Measurements from ENCODE around the gene HACD3. TPM values are rescaled to one million over a fixed set of nuclear protein-coding genes. Genes with fewer than 3 reads are reported as not detected.
A peak's percentile ranks its signal among the peaks of the same experiment; 100 is the strongest.

Gene HACD3
- polyA plus RNA-seq, 1 donor, result 91.3 TPM

- H3K4me3 ChIP-seq (ENCODE audit: low read length), result no peak overlapping the region
- DNase-seq, result no peak
- H3K9me3 ChIP-seq (ENCODE audit: control insufficient read depth, low read depth, low read length), result peaks cover 4% of the 10 kb centered on the region
- no peaks in the 10 kb centered on the region for H3K27me3 ChIP-seq (ENCODE audit: control insufficient read depth, insufficient read depth, low read length)
- H3K27ac ChIP-seq (ENCODE audit: low read length), result no peak overlapping the region
- peaks cover 2% of the 10 kb centered on the region for H3K36me3 ChIP-seq (ENCODE audit: control insufficient read depth, insufficient read depth, low read length)
- 100% methylated on average over 3 of the region's 4 CpGs for WGBS (ENCODE audit: insufficient coverage, low lambda C conversion rate)
- peaks cover 7% of the 10 kb centered on the region for H3K4me1 ChIP-seq (ENCODE audit: control insufficient read depth, insufficient read depth, low read length)
These were observed 11.5 kb upstream of the HACD3 start for GRCh38 chr15:65518633-65519285.

GRCh38 chr15:65521350-65521749, 8.9 kb upstream of the HACD3 start:
- WGBS (ENCODE audit: insufficient coverage, low lambda C conversion rate), result 67% methylated on average over 2 of the region's 7 CpGs
- Histone ChIP-seq H3K9me3 (ENCODE audit: control insufficient read depth, low read depth, low read length) (peaks cover 4% of the 10 kb centered on the region), H3K36me3 (ENCODE audit: control insufficient read depth, insufficient read depth, low read length) (no peaks in the 10 kb centered on the region), H3K27ac (ENCODE audit: low read length) (no peak overlapping the region), H3K4me1 (ENCODE audit: control insufficient read depth, insufficient read depth, low read length) (peaks cover 1% of the 10 kb centered on the region), H3K27me3 (ENCODE audit: control insufficient read depth, insufficient read depth, low read length) (no peaks in the 10 kb centered on the region), H3K4me3 (ENCODE audit: low read length) (no peak overlapping the region)
- no peak for DNase-seq

DNA sequence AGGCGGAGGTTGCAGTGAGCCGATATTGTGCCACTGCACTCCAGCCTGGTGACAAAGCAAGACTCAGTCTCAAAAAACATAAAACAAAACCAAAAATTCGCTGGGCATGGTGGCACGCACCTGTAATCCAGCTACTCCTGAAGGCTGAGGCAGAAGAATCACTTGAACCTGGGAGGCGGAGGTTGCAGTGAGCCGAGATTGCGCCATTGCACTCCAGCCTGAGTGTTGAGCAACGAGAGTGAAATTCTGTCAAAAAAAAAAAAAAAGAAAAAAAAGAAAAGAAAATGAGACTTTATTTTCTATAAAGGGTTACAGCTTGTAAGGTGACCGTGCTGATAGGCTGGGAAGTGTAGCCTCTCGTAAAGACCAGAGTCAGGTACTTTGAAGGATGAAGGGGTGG, 6.0 kb upstream of the HACD3 start:
- no peaks in the 10 kb centered on the region for H3K27me3 ChIP-seq (ENCODE audit: control insufficient read depth, insufficient read depth, low read length)
- no peak for DNase-seq
- H3K4me1 ChIP-seq (ENCODE audit: control insufficient read depth, insufficient read depth, low read length), result no peaks in the 10 kb centered on the region
- no peak overlapping the region for H3K4me3 ChIP-seq (ENCODE audit: low read length)
- no peaks in the 10 kb centered on the region for H3K9me3 ChIP-seq (ENCODE audit: control insufficient read depth, low read depth, low read length)
- no peak overlapping the region for H3K27ac ChIP-seq (ENCODE audit: low read length)
- 55% methylated on average over 4 of the region's 10 CpGs for WGBS (ENCODE audit: insufficient coverage, low lambda C conversion rate)
- H3K36me3 ChIP-seq (ENCODE audit: control insufficient read depth, insufficient read depth, low read length), result no peaks in the 10 kb centered on the region

DNA sequence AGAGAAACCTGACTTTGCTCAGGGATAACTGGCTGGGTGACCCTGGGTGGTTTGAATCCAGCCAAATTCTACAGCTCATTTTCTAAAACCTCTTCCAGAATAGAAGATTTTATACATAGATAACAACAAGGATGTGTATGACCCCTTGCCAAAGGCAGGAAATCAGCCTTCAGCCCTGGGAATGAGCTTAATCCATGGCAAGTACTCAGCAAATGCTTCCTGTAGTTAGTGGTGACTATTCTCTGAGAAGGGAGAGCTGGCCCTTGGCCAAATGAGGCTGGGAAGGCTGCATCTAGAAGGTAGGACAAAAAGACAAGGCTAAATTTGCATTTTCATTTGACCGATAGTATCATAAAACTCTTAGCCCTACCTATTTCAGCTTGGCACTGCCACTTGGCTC, 4.6 kb upstream of the HACD3 start:
- Histone ChIP-seq H3K9me3 (ENCODE audit: control insufficient read depth, low read depth, low read length) (no peaks in the 10 kb centered on the region), H3K4me1 (ENCODE audit: control insufficient read depth, insufficient read depth, low read length) (no peaks in the 10 kb centered on the region), H3K4me3 (ENCODE audit: low read length) (no peak overlapping the region), H3K27me3 (ENCODE audit: control insufficient read depth, insufficient read depth, low read length) (no peaks in the 10 kb centered on the region), H3K36me3 (ENCODE audit: control insufficient read depth, insufficient read depth, low read length) (no peaks in the 10 kb centered on the region), H3K27ac (ENCODE audit: low read length) (no peak overlapping the region)
- WGBS (ENCODE audit: insufficient coverage, low lambda C conversion rate), result no CpG with 5 or more reads among the region's 1 CpG
- no peak for DNase-seq

GRCh38 chr15:65528461-65529060, 1.7 kb upstream of the HACD3 start:
- Histone ChIP-seq H3K27me3 (ENCODE audit: control insufficient read depth, insufficient read depth, low read length) (no peaks in the 10 kb centered on the region), H3K4me3 (ENCODE audit: low read length) (no peak overlapping the region), H3K27ac (ENCODE audit: low read length) (no peak overlapping the region), H3K4me1 (ENCODE audit: control insufficient read depth, insufficient read depth, low read length) (peaks cover 9% of the 10 kb centered on the region), H3K36me3 (ENCODE audit: control insufficient read depth, insufficient read depth, low read length) (no peaks in the 10 kb centered on the region), H3K9me3 (ENCODE audit: control insufficient read depth, low read depth, low read length) (no peaks in the 10 kb centered on the region)
- WGBS (ENCODE audit: insufficient coverage, low lambda C conversion rate), result no CpG with 5 or more reads among the region's 20 CpGs
- no peak for DNase-seq

DNA sequence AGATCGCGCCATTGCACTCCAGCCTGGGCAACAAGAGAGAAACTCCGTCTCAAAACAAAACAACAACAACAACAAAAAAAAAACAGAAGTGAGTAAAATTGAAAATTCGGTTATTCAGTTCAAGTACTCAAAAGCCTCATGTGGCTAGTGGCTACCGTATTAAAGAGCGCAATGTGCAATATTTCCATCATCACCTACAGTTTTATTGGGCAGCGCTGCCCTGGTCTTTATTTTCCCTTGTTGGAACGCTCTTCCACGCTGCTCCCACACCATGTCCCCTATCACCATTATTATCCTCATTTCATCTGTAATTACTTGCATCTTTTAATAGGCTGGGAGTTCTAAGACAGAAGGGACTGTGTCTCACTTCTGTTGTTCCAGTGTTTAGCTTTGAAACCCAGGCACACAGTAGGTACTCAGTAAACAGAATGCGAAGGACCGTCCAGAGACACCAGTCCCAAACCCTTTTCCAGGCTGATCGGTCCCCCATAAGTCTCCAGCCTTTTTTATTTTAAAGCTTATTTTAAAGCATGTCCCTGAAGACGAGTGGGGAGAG, 423 bp upstream of the HACD3 start:
- WGBS (ENCODE audit: insufficient coverage, low lambda C conversion rate), result 83% methylated on average over 1 of the region's 13 CpGs
- Histone ChIP-seq H3K9me3 (ENCODE audit: control insufficient read depth, low read depth, low read length) (no peaks in the 10 kb centered on the region), H3K27me3 (ENCODE audit: control insufficient read depth, insufficient read depth, low read length) (no peaks in the 10 kb centered on the region), H3K4me1 (ENCODE audit: control insufficient read depth, insufficient read depth, low read length) (peaks cover 19% of the 10 kb centered on the region), H3K4me3 (ENCODE audit: low read length) (peak overlapping the region; percentile 80), H3K27ac (ENCODE audit: low read length) (peak overlapping the region; percentile 27), H3K36me3 (ENCODE audit: control insufficient read depth, insufficient read depth, low read length) (no peaks in the 10 kb centered on the region)
- DNase-seq, result no peak

DNA sequence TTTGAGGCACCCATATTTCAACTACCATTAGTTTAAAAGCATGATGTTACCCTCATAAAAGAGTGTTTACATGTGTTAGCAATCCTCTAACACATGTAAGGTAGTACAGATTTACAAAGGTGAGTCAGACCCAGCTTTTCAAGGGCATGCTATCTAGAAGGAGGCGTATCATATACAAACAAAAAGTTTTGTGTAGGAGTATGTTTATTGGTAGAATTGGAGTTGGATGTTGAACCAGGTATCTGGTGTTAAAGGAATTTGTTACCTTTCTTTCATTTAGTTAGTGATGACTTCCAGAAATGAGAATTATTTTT, 2.4 kb downstream of the HACD3 start:
- no CpG with 5 or more reads among the region's 1 CpG for WGBS (ENCODE audit: insufficient coverage, low lambda C conversion rate)
- H3K36me3 ChIP-seq (ENCODE audit: control insufficient read depth, insufficient read depth, low read length), result peaks cover 2% of the 10 kb centered on the region
- H3K27me3 ChIP-seq (ENCODE audit: control insufficient read depth, insufficient read depth, low read length), result no peaks in the 10 kb centered on the region
- peak overlapping the region; percentile 73 for H3K27ac ChIP-seq (ENCODE audit: low read length)
- no peak for DNase-seq
- no peaks in the 10 kb centered on the region for H3K9me3 ChIP-seq (ENCODE audit: control insufficient read depth, low read depth, low read length)
- peaks cover 26% of the 10 kb centered on the region for H3K4me1 ChIP-seq (ENCODE audit: control insufficient read depth, insufficient read depth, low read length)
- H3K4me3 ChIP-seq (ENCODE audit: low read length), result no peak overlapping the region

DNA sequence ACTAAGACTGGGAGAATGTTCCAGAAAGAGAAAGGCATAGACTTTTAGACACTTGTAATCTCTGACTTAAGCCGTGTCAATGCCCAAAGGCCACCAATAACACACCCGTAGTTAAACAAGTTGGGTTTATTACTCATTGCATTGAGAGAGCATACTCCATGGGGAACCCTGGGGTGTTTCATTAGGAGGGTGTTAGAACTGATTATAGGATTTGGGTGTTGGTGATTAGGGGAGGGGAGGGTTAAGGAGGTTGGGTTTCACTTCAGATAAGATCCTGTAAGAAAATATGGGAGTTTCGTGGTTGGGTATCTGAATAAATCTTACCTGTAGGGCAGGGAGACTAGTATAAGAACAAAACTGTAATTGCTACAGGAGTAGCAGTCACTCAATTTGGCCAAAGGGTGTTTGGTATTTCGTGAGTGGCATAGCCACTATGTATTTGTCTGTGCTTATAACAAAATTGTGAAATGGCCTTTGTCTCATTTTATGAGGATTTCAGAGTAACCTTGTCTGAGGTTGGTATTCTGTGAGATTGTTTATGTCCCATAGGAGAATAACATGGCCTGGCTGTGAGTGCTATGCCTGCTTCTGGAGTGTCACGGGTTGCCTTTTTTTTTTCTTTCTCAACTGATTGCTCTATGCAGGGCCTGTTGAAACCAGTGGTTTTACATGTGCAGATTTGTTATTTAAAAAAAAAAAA, 2.9 kb downstream of the HACD3 start:
- no peaks in the 10 kb centered on the region for H3K27me3 ChIP-seq (ENCODE audit: control insufficient read depth, insufficient read depth, low read length)
- H3K9me3 ChIP-seq (ENCODE audit: control insufficient read depth, low read depth, low read length), result no peaks in the 10 kb centered on the region
- H3K4me3 ChIP-seq (ENCODE audit: low read length), result no peak overlapping the region
- WGBS (ENCODE audit: insufficient coverage, low lambda C conversion rate), result no CpG with 5 or more reads among the region's 5 CpGs
- H3K36me3 ChIP-seq (ENCODE audit: control insufficient read depth, insufficient read depth, low read length), result peaks cover 2% of the 10 kb centered on the region
- H3K27ac ChIP-seq (ENCODE audit: low read length), result peak overlapping the region; percentile 73
- H3K4me1 ChIP-seq (ENCODE audit: control insufficient read depth, insufficient read depth, low read length), result peaks cover 26% of the 10 kb centered on the region
- DNase-seq, result peak in 1 of 2 donors; percentile 75

- no peak for DNase-seq
- 87% methylated on average over 4 of the region's 4 CpGs for WGBS (ENCODE audit: insufficient coverage, low lambda C conversion rate)
- H3K36me3 ChIP-seq (ENCODE audit: control insufficient read depth, insufficient read depth, low read length), result peaks cover 2% of the 10 kb centered on the region
- no peak overlapping the region for H3K27ac ChIP-seq (ENCODE audit: low read length)
- no peaks in the 10 kb centered on the region for H3K9me3 ChIP-seq (ENCODE audit: control insufficient read depth, low read depth, low read length)
- H3K27me3 ChIP-seq (ENCODE audit: control insufficient read depth, insufficient read depth, low read length), result no peaks in the 10 kb centered on the region
- H3K4me1 ChIP-seq (ENCODE audit: control insufficient read depth, insufficient read depth, low read length), result peaks cover 26% of the 10 kb centered on the region
- H3K4me3 ChIP-seq (ENCODE audit: low read length), result no peak overlapping the region
These were observed 4.9 kb downstream of the HACD3 start for GRCh38 chr15:65535192-65535591.

DNA sequence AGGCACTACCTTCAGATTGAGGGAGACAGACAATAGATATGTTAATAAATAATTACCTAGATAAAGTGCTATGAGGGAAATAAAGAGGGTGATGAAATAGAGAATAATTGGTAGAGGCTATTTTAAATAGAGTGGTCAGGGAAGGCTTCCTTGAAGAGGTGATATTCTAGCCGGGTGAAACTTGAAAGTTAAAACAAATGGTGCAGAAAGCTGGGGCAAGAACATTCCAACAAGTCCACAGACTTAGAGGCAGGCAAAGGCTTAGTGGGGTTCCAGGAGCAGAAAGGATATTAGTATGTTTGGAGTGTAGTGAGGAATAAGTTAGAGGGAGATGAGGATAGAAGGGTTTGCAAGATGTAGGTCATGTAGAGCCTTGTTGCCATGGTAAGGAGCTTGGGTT, 10.1 kb downstream of the HACD3 start:
- whole genome bisulfite sequencing (ENCODE audit: insufficient coverage, low lambda C conversion rate), result 100% methylated on average over 1 of the region's 1 CpG
- no peak for DNase-seq
- peaks cover 2% of the 10 kb centered on the region for H3K36me3 ChIP-seq (ENCODE audit: control insufficient read depth, insufficient read depth, low read length)
- no peak overlapping the region for H3K27ac ChIP-seq (ENCODE audit: low read length)
- no peaks in the 10 kb centered on the region for H3K27me3 ChIP-seq (ENCODE audit: control insufficient read depth, insufficient read depth, low read length)
- no peaks in the 10 kb centered on the region for H3K9me3 ChIP-seq (ENCODE audit: control insufficient read depth, low read depth, low read length)
- no peak overlapping the region for H3K4me3 ChIP-seq (ENCODE audit: low read length)
- peaks cover 5% of the 10 kb centered on the region for H3K4me1 ChIP-seq (ENCODE audit: control insufficient read depth, insufficient read depth, low read length)

Data from large intestine (tissue), 3 donors.